ENCODE data around the gene MRPL40.

The MRPL40 gene

DNA sequence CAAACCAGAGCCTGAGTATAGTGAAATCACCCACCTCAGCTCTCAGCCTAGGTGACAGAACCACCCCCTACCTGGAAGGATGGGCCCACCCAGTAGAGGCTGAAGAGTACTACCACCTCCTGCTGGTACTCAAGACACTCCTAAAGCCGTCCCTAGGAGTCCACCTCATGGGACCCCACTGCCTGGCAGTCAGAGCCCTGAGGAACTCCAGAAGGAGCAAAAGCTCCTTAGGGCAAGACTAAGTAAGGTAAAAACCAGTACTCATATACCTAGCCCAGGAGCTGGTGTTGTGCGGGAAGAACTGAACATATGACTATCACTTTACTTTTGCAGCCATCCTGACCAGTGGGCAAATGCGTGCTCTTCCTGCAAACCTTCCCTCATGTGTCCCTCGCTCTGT, 37.1 kb upstream of the MRPL40 start:
- Histone ChIP-seq H3K27me3 (no peaks in the 10 kb centered on the region), H3K4me3 (no peak overlapping the region), H4K20me1 (peaks cover 0 to 74% (median 13%) of the 10 kb centered on the region in 11 experiments; a peak in 11 of 22 replicates), H3K9me3 (replicated peaks in 1 of 11) (no peaks in the 10 kb centered on the region), H3K36me3 (peaks cover 95 to 100% (median 100%) of the 10 kb centered on the region in 11 experiments), H3K27ac (no peak overlapping the region), H3K4me2 (no peak overlapping the region), H3K9ac (no peak overlapping the region), H3K4me1 (no peaks in the 10 kb centered on the region)
- no peak for TF ChIP-seq Cebpa-rat (IDR thresholded peaks at IDR 0.05)

DNA sequence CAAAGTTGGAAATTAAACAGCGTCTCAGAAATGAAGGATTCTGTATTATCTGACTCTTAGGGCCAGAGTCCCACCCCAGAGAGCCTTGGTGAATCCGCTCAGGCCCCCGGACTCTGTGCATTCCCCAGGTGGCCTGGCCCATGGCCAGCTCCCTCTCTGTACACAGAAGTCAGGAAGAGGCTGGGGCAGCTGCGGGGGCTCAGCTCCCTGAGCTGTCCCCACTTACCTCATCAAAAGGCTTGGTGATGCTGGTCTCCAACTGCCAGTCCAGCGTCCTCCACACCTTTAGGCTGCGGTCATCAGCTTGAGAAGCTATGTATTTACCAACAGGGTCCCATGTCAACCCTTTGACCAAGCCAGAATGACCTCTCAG, 35.8 kb upstream of the MRPL40 start:
- H3K9ac ChIP-seq: no peak overlapping the region
- no peak overlapping the region for H3K4me3 ChIP-seq
- no peak overlapping the region for H3K4me2 ChIP-seq
- no peaks in the 10 kb centered on the region for H3K4me1 ChIP-seq
- peaks cover 0 to 78% (median 13%) of the 10 kb centered on the region in 11 experiments; a peak in 11 of 22 replicates for H4K20me1 ChIP-seq
- peaks cover 95 to 100% (median 100%) of the 10 kb centered on the region in 11 experiments for H3K36me3 ChIP-seq
- no peaks in the 10 kb centered on the region for H3K9me3 ChIP-seq (replicated peaks in 1 of 11)
- H3K27me3 ChIP-seq: no peaks in the 10 kb centered on the region
- TF ChIP-seq Cebpa-rat (IDR thresholded peaks at IDR 0.05): no peak
- H3K27ac ChIP-seq: no peak overlapping the region

DNA sequence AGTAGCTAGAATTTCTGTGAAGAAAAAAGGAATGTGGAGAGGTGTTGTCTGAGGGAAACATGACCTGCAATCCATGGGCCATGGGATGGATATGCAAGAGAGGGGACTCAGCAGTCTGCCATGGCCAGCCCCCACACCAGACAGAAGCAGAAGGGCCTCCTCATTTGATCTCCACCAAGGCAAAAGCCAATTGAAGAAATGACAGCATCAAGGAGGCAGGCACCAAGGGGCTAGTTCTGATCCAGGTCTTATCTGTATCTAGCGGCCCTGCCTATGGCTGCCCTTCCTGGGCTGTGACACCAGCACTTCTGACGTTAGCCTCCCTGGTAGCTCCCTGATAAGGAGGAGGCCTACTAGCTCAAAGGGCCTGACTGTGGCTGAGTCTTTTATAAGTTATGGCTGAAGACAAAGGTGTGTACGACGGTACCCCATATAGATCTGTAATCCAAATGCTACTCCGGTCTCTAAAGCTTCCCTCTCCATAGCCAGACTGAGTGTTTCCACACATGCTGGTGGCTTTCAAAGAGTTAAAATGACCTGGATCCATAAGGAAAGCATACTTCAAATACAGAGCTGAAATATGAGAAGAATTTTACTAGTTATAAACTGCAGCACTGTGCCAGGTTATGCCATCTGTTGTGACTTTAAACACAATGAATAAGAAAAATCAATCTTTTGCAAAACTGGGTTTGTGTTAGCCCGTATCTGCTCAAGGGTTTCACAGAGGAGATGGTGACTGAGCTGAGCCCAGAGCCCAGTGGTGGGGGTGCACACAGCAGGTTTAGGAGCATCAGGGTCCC, 35.2 kb upstream of the MRPL40 start:
- no peaks in the 10 kb centered on the region for H3K4me1 ChIP-seq
- no peaks in the 10 kb centered on the region for H3K27me3 ChIP-seq
- peaks cover 0 to 73% (median 13%) of the 10 kb centered on the region in 11 experiments; a peak in 11 of 22 replicates for H4K20me1 ChIP-seq
- no peak for TF ChIP-seq Cebpa-rat (IDR thresholded peaks at IDR 0.05)
- no peak overlapping the region for H3K4me3 ChIP-seq
- no peak overlapping the region for H3K4me2 ChIP-seq
- H3K27ac ChIP-seq: no peak overlapping the region
- H3K9me3 ChIP-seq (replicated peaks in 1 of 11): no peaks in the 10 kb centered on the region
- H3K36me3 ChIP-seq: peaks cover 95 to 100% (median 99%) of the 10 kb centered on the region in 11 experiments
- H3K9ac ChIP-seq: no peak overlapping the region

DNA sequence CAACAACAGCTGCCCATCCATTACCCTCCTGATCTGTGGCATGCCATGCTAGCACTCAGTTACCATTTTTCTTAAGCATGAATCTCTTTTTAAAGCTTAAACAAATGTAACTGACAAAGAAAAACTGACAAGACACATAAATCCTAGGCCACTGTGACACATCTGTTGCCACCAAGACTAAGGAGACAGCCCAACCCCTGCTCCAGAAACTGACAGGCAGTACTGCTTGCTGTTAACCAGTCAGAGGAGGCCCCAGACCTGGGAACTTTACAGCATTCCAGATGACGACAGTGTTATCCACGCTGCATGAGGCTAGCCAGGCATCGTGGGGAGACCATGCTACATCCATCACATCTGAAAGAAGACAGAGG, 34.6 kb upstream of the MRPL40 start:
- TF ChIP-seq Cebpa-rat (IDR thresholded peaks at IDR 0.05): no peak
- Histone ChIP-seq H3K36me3 (peaks cover 92 to 100% (median 97%) of the 10 kb centered on the region in 11 experiments), H4K20me1 (peaks cover 0 to 67% (median 13%) of the 10 kb centered on the region in 11 experiments; a peak in 11 of 22 replicates), H3K9me3 (replicated peaks in 1 of 11) (no peaks in the 10 kb centered on the region), H3K4me2 (no peak overlapping the region), H3K9ac (no peak overlapping the region), H3K4me1 (no peaks in the 10 kb centered on the region), H3K4me3 (no peak overlapping the region), H3K27ac (no peak overlapping the region), H3K27me3 (no peaks in the 10 kb centered on the region)

DNA sequence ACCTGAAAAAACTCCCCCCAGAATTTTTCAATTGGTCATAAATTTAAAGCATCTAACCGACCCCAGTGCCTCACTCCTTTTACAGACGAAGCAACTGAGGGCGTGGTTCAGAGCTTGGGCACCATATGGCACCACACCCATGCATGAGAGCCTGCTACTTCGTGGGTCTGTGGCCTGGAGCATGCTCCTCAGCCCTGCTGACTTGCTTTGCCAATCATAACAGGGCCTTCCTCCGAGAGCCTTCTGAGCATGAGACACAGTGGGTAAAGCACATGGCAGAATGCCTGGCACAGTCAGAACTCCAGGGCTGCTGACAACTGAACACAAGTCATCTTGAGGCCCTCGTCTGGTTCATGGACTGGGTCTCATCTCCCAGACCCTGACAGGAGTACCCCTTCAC, 34.1 kb upstream of the MRPL40 start:
- no peak overlapping the region for H3K27ac ChIP-seq
- no peak overlapping the region for H3K9ac ChIP-seq
- H3K4me2 ChIP-seq: no peak overlapping the region
- H4K20me1 ChIP-seq: peaks cover 0 to 62% (median 9%) of the 10 kb centered on the region in 11 experiments; a peak in 10 of 22 replicates
- no peaks in the 10 kb centered on the region for H3K27me3 ChIP-seq
- peaks cover 90 to 100% (median 96%) of the 10 kb centered on the region in 11 experiments for H3K36me3 ChIP-seq
- no peak overlapping the region for H3K4me3 ChIP-seq
- no peaks in the 10 kb centered on the region for H3K9me3 ChIP-seq (replicated peaks in 1 of 11)
- TF ChIP-seq Cebpa-rat (IDR thresholded peaks at IDR 0.05): no peak
- H3K4me1 ChIP-seq: no peaks in the 10 kb centered on the region

DNA sequence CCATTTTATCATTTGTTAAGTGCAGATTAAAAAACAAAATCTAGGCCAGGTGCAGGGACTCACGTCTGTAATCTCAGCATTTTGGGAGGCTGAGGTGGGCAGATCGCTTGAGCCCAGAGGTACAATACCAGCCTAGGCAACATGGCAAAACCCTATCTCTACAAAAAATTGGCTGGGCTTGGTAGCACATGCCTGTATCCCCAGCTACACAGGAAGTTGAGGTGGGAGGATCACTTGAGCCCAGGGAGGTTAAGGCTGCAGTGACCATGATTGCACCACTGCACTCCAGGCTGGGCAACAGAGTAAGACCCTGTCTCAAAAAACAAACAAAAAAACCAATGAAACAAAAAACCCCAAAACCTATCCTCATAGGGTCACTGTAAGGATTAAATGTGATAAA, 33.7 kb upstream of the MRPL40 start:
- Histone ChIP-seq H3K27me3 (no peaks in the 10 kb centered on the region), H3K36me3 (peaks cover 86 to 99% (median 94%) of the 10 kb centered on the region in 11 experiments), H3K4me3 (no peak overlapping the region), H4K20me1 (peaks cover 0 to 58% (median 9%) of the 10 kb centered on the region in 11 experiments; a peak in 10 of 22 replicates), H3K4me1 (no peaks in the 10 kb centered on the region), H3K27ac (no peak overlapping the region), H3K9me3 (replicated peaks in 1 of 11) (no peaks in the 10 kb centered on the region), H3K9ac (no peak overlapping the region), H3K4me2 (no peak overlapping the region)
- no peak for TF ChIP-seq Cebpa-rat (IDR thresholded peaks at IDR 0.05)

DNA sequence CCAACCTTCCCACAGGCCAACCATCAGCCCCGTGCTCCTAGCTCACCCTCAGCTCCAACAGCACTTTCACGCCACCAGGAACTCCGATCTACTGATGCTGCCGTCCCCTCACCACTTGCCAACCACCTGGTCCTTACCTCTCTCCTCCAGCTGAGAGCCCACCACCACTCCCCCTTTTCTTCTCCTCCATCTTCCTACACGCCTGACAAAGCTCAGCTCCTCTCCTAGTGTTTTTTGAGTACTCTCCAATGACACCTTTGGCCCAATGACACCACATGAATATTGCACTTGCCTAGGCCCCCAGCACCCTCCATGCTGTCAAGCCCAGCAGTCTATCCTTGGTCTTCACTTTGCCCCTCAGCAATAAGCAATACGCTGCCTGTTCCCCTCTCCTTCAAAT, 31.5 kb upstream of the MRPL40 start:
- Histone ChIP-seq H3K36me3 (peaks cover 83 to 98% (median 92%) of the 10 kb centered on the region in 11 experiments), H3K4me3 (no peak overlapping the region), H3K9me3 (replicated peaks in 1 of 11) (no peaks in the 10 kb centered on the region), H4K20me1 (peaks cover 0 to 47% (median 17%) of the 10 kb centered on the region in 11 experiments; a peak in 10 of 22 replicates), H3K4me2 (no peak overlapping the region), H3K9ac (no peak overlapping the region), H3K27me3 (no peaks in the 10 kb centered on the region), H3K4me1 (no peaks in the 10 kb centered on the region), H3K27ac (no peak overlapping the region)
- TF ChIP-seq Cebpa-rat (IDR thresholded peaks at IDR 0.05): no peak

DNA sequence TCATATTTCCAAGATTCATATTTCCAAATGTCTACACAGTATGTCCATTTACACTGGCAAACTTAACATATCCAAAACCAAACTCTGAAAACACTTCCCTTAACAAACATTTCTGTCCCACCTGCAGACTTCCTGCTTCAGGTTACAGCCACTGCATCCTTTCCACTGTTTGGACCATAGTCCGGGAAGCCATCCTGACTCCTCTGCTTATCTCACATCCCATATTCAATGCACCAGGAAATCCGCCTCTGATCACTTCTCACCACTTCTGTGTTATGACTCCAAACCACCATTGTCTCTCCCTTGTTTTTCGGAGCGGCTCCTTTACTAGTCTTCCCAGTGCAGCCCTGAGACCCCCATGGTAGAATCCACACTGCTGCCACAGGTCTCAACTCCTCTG, 30.9 kb upstream of the MRPL40 start:
- Histone ChIP-seq H3K4me2 (no peak overlapping the region), H3K9ac (no peak overlapping the region), H3K4me3 (no peak overlapping the region), H3K27me3 (no peaks in the 10 kb centered on the region), H3K27ac (no peak overlapping the region), H4K20me1 (peaks cover 0 to 41% (median 17%) of the 10 kb centered on the region in 11 experiments; a peak in 12 of 22 replicates), H3K4me1 (no peaks in the 10 kb centered on the region), H3K9me3 (replicated peaks in 1 of 11) (no peaks in the 10 kb centered on the region), H3K36me3 (peaks cover 83 to 98% (median 92%) of the 10 kb centered on the region in 11 experiments)
- no peak for TF ChIP-seq Cebpa-rat (IDR thresholded peaks at IDR 0.05)

DNA sequence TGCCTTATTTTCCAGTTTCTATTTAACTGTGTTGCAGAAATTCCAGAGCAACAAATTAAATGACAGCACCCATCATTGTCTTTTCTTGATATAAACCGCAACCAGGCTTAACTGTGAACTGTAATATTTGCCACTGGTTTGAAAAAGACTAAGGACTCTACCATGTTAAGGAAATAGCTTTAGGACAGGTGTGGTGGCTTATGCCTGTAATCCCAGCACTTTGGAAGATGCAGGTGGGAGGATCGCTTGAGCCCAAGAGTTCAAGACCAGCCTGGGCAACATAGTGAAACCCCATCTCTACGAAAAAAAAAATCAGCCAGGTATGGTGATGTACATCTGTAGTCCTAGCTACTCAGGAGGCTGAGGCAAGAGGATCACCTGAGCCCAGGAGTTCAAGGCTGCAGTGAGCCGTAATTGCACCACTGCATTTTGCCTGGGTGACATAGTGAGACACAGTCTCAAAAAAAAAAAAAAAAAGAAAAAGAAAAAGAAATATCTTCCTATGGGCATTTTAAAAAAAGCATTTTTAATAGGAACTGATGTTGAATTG, 29.6 kb upstream of the MRPL40 start:
- H4K20me1 ChIP-seq: peaks cover 0 to 48% (median 12%) of the 10 kb centered on the region in 11 experiments; a peak in 12 of 22 replicates
- no peak overlapping the region for H3K9ac ChIP-seq
- H3K4me1 ChIP-seq: no peaks in the 10 kb centered on the region
- no peak for TF ChIP-seq Cebpa-rat (IDR thresholded peaks at IDR 0.05)
- H3K27me3 ChIP-seq: no peaks in the 10 kb centered on the region
- peaks cover 83 to 98% (median 92%) of the 10 kb centered on the region in 11 experiments for H3K36me3 ChIP-seq
- H3K9me3 ChIP-seq (replicated peaks in 1 of 11): no peaks in the 10 kb centered on the region
- H3K4me3 ChIP-seq: no peak overlapping the region
- H3K27ac ChIP-seq: no peak overlapping the region
- no peak overlapping the region for H3K4me2 ChIP-seq

Data from BLaER1 treated with 17β-estradiol and CSF1 and Interleukin-3, amounts not matched to agents 10 nM and 100 nM (cell line).